GM19035 (cell line): ENCODE data around the gene IMPG1.
"Not testable (repeated sequence)": the region's sequence is repeated elsewhere in the genome, so short reads cannot be mapped to it uniquely, and the experiment has no call there.

Source experiments
- ATAC-seq: cut with Tn5 transposase; IDR thresholded peaks from one replicate; pipeline ENCODE4 v1.9.1; 2021; ENCODE audit not compliant: unreplicated experiment

IMPG1 gene

DNA sequence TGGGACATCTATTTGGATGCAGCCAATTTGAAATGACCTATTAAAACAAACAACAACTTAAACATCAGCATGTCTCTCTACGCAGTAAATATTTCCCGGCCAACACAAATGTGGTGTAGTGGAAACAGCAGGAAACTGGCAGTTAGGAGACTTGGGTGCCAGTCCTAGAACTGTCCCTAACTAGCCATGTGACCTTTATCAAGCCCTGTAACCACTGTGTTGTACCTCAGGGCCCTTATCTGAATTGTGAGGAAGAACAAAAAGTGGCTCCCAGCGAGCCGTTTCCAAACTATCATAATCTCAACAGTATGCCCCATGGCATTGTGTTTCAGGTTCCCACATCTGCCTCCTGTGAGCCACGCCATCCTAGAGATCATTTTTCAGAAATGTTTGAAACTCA is 124.5 kb downstream of the IMPG1 start:
- ATAC-seq = no peak

DNA sequence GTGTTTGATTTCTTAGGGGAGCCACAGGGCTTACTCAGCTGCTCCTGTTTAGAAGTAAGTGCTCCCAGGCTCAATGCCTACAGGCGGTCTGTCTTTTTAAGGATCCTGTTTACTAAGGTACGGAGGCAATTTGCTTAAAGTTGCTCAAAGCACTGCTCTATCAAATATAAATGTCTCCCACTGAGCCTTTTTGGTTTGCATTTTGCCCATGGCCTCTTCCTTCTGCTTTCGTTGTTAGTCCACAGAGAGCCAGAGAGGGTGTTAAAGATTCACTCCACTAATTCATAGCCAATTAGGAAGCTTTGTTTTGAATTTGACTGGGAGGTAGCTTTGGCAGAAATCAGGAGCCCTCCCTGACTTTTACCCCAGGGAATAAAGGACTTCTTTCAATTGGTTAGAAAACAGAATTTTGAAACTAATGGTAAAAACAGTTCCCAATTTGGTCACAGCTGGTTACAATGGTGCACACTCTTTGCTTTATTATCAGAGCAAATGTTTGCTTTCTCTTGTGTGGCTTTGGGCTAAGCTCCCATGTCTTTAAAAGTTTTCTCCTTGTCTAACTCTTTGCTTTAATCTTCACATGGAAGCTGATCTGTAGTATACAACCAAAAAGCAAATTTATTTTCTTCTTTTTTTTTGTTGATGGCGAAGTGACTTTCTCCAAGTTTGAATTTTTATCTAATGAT is 126.2 kb downstream of the IMPG1 start:
- ATAC-seq = peak; percentile 61

DNA sequence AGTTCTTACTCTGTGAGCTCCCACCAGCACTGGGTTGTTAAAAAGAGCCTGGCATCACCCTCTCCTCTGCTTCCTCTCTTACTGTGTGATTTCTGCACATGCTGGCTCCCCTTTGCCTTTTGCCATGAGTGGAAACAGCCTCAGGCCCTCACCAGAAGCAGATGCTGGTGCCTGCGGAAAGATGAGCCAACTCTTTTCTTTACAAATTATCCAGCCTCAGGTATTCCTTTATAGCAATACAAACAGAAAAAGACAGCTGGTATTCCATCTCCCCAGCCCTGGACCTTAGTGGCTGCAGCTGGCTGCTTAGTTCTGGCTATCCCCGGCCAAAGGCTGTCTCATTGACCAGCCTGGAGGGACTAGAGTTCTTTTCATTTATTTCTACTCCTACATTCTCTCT is 129.1 kb downstream of the IMPG1 start:
- ATAC-seq = no peak

DNA sequence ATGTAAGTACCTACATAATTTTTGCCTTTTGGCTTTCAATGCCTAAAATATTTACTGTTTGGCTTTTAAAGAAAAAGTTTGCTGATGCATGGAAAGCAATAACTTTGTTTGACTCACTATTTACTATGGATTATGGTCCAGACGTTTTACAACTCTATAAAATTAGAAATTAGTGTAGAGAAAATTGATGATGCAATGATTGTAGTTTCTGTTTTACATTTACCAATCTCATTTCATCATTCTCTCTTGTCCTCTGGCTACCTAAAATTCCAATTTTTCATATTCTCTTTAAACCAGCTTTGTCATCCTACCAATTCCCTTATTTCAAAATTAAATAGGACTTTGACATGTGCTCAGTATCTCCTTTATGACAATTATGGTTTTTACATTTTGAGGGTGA is 131.0 kb downstream of the IMPG1 start:
- no peak for ATAC-seq

DNA sequence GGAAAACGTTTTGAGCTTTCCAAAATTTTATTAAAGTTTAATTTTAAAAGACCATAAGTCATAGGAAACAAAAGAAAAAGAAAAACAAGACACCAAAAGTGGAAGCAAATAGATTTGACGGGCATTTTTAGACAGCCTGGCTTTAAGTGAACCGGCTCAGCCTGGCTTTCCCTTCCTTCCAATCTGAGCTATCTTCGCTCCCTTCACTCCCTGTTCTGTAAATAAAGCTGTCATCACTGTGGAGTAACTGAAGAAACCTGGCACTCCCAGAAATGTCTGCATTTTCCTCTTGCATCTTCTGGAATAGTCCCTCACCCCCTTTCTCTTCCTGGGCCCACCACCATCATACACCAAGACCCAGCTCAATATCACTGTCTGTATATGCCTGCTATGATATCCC is 131.9 kb downstream of the IMPG1 start:
- no peak for ATAC-seq

DNA sequence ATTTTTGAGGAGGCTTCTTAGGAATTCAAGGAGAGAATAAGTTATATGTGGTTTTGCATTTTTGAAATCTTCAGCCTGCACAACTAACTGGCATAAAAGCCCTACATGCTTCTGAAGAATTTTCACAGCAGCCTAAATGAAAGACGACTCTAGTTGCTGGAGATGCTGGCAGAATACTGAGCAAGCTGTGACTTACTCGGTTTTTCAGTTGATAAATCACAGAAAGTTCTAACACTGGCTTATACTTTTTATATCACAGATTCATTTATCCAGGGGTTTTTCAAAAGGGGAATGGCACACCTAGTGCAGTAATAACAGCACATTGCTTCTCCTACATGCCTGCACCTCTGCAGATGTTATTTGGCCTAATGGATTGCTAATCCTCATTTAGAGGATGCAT is 134.6 kb downstream of the IMPG1 start:
- ATAC-seq = no peak

DNA sequence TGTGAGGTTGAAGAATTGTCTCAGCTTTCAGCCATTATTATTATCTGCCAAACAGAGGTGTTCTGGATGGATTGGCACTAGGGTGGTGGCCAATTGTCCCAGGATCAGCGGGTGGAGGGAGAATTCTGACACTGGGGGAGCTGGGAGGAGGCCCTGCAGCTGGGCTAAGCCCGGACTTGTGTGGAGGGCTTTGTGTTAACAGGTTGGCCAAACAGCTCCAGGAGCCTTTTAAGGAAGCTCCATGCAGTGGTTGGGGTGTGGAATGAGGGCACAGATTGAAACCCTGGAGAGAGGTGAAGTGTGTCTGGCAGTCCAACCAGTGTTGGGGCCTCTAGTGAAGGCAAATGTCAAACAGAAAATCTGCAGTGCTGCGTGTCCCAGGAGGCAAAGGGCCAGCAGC is 135.8 kb downstream of the IMPG1 start:
- no peak for ATAC-seq

DNA sequence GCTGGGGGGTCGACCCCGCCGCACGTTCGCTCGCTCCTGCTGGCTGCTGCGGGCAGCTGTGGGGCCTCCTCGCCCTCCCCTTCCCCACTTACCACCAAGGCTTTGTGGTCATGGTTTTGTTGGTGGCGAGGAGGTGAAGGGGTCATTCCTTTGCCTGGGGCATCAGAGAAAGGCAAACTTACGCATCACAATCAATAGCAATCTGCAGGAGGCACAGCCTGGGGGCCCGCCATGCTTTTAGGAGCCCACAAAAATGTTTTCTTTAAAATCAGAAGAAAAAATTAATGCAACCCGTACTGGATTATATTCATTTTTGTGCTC is 137.0 kb downstream of the IMPG1 start:
- ATAC-seq = no peak

DNA sequence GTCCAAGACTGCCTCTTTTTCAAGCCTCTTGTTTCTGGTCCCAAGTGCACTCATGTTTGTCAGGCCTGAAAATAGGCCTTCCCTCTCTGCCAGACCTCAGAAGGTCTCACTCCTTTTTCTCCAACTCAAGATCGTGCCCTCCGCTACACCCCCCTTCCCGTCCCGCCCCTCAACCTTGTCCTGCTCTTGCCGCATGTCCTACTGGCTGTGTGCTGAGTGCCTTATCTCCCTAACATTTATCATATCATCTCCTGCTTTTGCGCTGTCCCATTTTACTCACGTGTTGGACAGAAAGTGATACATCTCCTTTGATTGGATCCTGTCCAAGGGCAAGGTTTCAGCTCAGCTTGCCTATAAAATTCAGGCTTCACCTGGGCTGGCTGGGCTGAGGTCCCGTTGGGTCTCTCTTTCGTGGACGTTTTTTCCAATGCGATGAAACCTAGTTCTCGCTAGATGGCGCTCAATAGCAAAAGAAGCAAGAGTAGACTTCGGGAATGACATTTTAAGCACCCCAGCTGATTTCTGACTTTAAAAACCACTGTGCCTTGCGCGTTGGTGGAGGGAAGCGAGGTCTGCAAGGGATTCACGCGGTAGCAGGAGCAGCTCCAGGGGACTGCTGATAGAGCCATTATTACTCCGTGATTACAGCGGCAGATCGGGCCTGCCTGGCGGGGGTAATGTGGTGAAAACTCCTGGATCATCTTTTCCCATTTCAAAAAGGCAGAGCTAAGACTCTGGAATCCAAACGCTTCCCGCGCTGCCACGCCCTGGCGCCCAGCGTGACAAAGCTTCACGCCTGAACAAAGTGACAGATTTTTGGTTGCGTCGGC is 137.6 kb downstream of the IMPG1 start:
- ATAC-seq = peak; percentile 80

DNA sequence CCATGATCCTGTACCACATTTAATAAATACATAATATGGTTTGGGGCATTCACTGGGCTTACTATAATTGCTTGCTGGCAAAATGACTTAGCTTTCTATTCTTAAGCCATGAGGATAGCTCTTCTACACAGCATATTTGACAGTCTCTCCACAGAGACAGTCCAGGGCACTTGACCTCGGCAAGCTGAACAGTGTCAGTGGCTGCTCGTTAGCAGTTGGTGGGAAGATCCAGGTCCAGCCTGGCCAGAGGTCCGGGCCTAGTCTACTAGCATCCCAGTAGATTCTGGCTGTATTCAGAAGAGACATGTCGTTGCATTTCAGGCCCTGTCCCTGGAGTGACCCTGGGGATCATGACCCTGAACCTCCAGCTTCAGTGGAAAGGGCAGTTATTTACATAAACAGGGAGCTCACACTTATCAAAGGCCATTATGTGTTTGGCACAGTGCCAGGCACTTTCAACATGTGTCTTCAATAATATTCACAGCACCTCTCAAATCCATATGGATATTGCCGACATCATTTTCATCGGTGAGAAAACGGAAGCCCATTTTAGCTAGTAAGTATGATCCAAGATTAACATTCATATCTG is 139.0 kb downstream of the IMPG1 start:
- ATAC-seq = no peak

DNA sequence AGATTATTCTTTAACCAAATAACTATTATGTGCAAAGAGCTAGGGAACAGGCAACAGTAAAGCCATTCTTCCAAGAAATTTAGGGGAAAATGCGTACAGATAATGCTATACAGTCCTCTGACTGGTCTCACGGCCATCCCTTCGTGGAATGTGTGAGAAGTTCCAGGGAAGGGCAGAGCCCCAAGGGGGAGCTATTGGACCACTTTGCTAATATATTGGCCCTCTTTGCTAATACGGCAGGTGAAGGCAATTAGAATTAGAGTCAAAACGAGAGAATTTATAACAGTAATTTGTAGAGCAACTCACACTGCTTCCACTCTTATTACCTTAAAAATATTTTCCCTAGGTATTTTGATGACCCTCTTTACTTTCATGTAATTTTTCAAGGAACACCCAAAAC is 140.4 kb downstream of the IMPG1 start:
- ATAC-seq = no peak

DNA sequence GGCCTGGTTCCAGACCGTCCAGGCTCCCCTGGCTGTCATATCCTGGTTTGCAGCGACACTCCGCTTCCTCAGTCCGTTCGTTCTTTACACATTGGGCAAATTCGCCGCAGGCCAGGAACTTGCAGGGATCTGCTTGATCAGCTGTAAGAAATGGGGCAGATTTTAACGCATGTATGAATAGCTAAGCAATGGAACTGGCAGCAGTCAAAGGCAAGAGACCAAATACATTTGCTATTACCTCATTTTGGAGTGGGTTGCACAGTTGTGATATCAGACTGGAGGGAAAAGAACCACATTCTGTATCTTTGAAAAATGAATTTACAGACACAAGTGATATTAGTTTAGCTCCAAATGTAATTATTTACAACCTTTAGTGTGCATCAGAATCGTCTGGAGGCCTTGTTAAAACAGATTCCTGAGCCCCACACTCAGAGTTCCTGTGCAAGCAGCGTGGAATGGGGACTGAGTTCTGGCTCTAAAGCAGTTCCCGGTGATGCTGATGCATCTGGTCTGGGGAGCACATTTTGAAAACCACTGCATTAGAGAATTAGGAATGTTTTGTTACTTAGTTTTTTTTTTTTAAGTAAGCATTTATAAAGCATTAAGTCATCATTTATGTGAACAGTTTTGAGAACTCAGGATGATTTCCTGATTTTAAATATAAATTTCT is 141.3 kb downstream of the IMPG1 start:
- no peak for ATAC-seq

DNA sequence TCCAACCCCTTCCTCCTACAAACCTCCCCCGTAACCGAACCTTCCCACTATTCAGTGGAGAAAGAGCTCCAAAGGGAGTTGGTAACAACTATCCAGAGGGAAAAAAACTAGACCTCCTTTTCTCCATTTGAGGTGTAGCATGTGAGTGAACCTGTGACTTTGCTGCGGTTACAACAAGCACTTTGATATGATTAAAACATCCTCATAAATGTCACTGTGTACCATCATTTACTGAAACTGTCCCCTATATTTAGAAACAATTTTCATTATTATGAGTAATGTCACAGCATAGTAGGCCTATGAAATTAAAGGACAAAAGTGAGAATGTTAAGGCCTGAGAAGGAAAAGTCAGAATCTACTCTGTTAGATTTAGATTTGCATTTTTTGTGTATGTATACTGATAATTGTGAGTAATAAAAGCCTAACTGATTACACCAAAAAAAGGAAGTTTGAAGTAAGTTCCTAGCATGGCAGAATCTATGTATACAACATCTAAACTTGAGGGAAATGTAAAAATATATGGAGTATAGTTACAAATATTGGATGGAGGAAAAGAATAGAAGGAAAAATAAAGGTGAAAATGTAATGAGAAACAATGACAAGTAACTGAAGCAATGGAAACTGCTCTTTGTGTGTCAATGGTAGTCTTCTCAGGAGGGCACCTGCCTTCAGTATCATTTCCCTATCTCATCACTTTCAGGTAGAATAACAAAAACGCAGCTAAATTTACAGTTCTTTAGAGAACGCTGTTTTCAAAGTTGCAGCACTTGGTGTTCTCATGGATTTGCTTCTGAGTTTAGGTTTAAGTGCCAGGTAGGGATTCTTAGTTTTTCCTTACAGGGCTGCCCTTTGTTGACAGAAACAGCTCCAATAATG is 145.9 kb downstream of the IMPG1 start:
- ATAC-seq = peak; percentile 63

DNA sequence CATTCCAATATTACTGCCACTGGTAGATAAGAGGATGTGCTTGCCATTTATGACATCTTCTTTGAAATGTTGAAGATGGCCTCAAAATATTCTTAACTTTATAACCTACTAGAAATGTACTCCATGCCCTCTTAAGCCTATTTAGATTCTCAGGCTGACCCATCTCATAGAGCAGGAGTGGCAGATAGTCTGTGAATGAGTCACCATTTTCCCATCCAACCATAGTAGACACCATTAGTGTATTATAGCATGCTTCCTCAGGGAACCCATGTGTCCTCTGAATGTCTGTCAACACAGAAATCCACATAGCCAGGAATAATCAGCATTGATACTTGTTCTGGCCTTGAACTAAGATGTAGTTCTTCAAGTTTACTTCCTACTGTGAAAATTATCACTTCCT is 150.2 kb downstream of the IMPG1 start:
- ATAC-seq = no peak

DNA sequence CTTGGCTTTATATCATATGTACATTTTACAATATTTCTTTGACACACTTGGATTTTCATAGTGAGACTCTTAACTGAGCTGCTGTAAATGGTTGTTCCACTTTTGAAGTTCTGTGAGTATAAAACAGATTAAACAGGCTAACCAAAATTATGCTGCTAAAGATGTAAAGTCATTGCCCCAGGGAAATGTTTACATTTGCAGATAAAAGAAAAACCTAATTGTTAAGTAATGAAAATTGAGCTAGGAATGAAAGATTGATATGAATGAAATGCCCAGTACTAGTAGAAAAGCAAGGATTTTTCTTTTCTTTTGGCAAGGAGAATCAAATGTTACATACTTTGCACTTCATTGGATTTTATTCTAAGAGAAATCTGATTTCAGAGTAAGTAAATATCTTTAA is 159.4 kb downstream of the IMPG1 start:
- no peak for ATAC-seq

DNA sequence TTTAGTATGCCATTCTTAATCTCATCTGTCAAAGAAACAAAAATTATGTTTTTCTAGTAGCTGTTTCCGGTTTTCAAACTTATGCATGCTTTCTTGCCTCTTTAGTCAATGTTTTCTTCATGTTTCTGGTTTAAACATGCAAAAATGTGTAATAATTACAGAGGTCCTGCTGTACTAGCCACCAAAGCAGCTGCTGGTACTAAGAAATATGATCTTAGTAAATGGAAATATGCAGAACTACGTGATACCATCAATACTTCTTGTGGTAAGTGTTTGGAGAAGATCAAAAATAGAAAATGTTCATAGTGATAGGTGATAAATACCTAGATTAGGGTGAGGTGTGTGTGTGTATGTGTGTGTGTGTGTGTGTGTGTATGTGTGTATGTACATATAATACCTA is 165.0 kb downstream of the IMPG1 start:
- ATAC-seq = no peak

DNA sequence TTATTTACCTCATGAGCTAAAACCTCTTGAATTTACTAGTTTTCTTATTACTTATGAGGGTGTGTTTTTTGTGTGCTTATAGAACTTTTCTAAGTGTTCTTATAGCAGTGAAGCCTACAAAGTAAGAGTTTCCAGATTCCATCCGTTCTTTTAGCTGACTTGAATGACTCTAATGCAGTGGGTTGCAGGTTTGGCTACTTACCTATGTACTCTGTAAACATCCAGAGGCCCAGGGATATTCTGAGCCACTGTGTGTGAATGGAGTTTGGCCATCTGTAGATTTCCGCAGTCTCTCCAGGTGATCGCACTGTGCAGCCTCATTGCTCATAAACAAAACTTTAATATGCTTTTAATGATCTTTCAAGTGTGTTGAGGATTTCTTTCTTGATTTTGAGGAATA is 165.6 kb downstream of the IMPG1 start:
- no peak for ATAC-seq

DNA sequence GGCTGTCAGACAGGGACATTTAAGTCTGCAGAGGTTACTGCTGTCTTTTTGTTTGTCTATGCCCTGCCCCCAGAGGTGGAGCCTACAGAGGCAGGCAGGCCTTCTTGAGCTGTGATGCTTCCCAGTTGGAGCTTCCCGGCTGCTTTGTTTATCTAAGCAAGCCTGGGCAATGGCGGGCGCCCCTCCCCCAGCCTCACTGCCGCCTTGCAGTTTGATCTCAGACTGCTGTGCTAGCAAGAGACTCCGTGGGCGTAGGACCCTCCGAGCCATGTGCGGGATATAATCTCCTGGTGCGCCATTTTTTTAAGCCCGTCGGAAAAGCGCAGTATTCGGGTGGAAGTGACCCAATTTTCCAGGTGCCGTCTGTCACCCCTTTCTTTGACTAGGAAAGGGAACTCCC is 167.3 kb downstream of the IMPG1 start:
- not testable (repeated sequence) for ATAC-seq

DNA sequence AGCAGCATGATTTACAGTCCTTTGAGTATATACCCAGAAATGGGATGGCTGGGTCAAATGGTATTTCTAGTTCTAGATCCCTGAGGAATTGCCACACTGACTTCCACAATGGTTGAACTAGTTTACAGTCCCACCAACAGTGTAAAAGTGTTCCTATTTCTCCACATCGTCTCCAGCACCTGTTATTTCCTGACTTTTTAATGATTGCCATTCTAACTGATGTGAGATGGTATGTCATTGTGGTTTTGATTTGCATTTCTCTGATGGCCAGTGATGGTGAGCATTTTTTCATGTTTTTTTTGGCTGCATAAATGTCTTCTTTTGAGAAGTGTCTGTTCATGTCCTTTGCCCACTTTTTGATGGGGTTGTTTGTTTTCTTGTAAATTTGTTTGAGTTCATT is 172.2 kb downstream of the IMPG1 start:
- not testable (repeated sequence) for ATAC-seq

DNA sequence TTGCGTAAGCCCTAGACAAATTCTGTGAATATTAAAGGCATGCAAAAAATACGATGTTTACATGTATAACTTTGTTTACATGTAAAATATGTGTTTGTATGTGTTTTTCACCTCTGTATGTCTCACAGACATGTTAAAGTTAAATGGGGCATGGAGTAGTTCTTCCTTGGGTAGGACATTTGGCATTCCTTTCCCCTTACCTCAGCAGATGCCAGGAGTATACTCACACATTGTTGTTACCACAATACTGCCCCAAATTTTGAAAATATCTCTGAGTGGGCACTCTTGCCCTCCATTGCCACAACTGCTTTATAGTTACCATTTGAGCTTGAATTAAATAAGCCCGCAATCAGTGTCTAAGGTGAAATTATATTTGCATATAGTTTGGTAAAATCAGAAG is 175.9 kb downstream of the IMPG1 start:
- no peak for ATAC-seq

DNA sequence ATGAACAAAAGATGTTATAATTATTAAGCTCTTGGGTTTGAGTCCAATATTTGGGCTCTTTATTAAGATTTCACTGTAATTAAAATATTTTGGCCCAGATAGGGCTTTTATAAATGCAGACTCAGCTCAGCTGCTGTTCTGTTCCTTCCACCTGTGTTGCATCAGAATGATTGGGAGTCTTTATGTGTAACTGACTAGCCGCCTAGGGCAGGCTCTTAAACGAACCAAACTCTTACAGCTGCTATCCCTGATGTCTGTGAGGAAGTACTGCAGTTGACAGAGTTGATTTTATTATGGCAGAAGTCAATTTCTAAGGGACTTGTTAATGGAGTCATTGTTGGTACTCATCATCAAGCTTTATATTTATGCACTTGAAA is 178.7 kb downstream of the IMPG1 start:
- no peak for ATAC-seq
